ENCODE results near the gene OTUB1. TPM values are rescaled to one million over a fixed set of nuclear protein-coding genes. Genes with fewer than 3 reads are reported as not detected.

Gene OTUB1
- total and polyA plus RNA-seq, 9 of the 15 experiments (the other 6 are each of a cell fraction or from before 2014, with no cell fraction given): 29.5 to 134 (median 66.1) TPM

- TF ChIP-seq KDM2B (CRISPR knock-in tag; IDR thresholded peaks at IDR 0.05) (no peak), CSDE1 (IDR thresholded peaks at IDR 0.05) (no peak), TRIM28 (IDR thresholded peaks at IDR 0.05) (no peak)
- TF ChIP-seq, protein P1, sequence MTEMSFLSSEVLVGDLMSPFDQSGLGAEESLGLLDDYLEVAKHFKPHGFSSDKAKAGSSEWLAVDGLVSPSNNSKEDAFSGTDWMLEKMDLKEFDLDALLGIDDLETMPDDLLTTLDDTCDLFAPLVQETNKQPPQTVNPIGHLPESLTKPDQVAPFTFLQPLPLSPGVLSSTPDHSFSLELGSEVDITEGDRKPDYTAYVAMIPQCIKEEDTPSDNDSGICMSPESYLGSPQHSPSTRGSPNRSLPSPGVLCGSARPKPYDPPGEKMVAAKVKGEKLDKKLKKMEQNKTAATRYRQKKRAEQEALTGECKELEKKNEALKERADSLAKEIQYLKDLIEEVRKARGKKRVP (CRISPR knock-in tag; IDR thresholded peaks at IDR 0.05): no peak
Observed at GRCh38 chr11:64017945-64018224, 31.6 kb downstream of the OTUB1 start (continued).

DNA sequence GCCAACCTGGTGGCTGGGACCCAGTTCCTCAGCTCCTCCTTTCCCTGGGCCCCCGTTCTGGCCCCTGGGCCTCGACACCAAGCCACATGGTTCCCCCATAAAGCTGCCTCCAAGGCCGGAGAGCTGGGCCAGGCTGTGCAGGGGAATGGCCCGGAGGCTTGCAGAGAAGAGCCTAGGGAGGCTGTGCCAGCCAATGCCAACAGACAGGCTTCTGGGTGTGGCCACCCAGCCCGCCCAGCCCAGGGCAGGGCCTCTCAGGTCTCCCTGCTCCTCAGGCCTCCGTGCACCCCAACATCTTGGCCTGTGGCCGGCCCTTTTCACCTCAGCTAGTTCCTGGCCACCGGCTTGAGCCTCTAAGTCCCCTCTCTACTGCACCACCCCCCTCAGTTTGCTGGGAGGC lies 32.1 kb downstream of the OTUB1 start:
- intact Hi-C loops (cut with micrococcal nuclease): no loop called here
- CTCF ChIA-PET (ENCODE audit: low intra/inter-chr PET ratio): no interaction called here
- POLR2A ChIA-PET: interaction anchor here (0.6 to 1.0 kb wide), 2 partner anchors 37 to 1880 kb away, joined by 3 read pairs; no protein-coding TSS in a partner anchor
- TF ChIP-seq ZNF77 (CRISPR knock-in tag; IDR thresholded peaks at IDR 0.05) (no peak), ZBTB17 (CRISPR knock-in tag; IDR thresholded peaks at IDR 0.05) (no peak), ASH1L (IDR thresholded peaks at IDR 0.05; ENCODE audit: borderline replicate concordance, low read depth, partially characterized antibody) (no peak), POLR2AphosphoS2 (IDR thresholded peaks at IDR 0.05; ENCODE audit: low read length) (no peak), KDM5B (IDR thresholded peaks at IDR 0.05; ENCODE audit: insufficient replicate concordance, low read depth, low read length) (no peak), TEAD1 (CRISPR knock-in tag; IDR thresholded peaks at IDR 0.05) (no peak), MAX (CRISPR knock-in tag; IDR thresholded peaks at IDR 0.05) (no peak), CREBBP (IDR thresholded peaks at IDR 0.05; ENCODE audit: low read depth, low read length) (no peak), POLR2G (IDR thresholded peaks at IDR 0.05; ENCODE audit: low read depth, low read length) (no peak), ZNF175 (CRISPR knock-in tag; IDR thresholded peaks at IDR 0.05; ENCODE audit: low read depth) (no peak), ZNF354B (CRISPR knock-in tag; IDR thresholded peaks at IDR 0.05) (no peak)

More for the DNA sequence above, 32.1 kb downstream of the OTUB1 start:
- no peaks in the 10 kb centered on the region for H3K36me3 ChIP-seq (ENCODE audit: control insufficient read depth, insufficient read depth, low read length)
- H4K20me1 ChIP-seq (replicated peaks; ENCODE audit: control insufficient read depth, insufficient read depth, low read length): peaks cover 54% of the 10 kb centered on the region
- in situ Hi-C loops (cut with MboI): no loop called here
- H3K79me2 ChIP-seq (ENCODE audit: control insufficient read depth, insufficient read depth, low read length): no peaks in the 10 kb centered on the region
- no peak for FAIRE-seq
- no peak overlapping the region for H3K4me2 ChIP-seq (ENCODE audit: insufficient read depth, low read length)
- no peak for ATAC-seq
- no peak overlapping the region for H2AFZ ChIP-seq (ENCODE audit: low read depth, low read length)
- peaks cover 0 to 56% of the 10 kb centered on the region in 2 experiments; a peak in 2 of 5 replicates for H3K4me1 ChIP-seq (replicated peaks in 1 of 2; ENCODE audit: control insufficient read depth in 2 of 2, insufficient read depth in 2 of 2, low read length in 2 of 2)
- no peak overlapping the region; a peak in 1 of 4 replicates for H3K9ac ChIP-seq (ENCODE audit: insufficient read depth in 1 of 2, low read depth in 2 of 2, low read length in 2 of 2)
- H3K9me3 ChIP-seq (replicated peaks; ENCODE audit: control insufficient read depth, insufficient read depth, low read depth, low read length): no peaks in the 10 kb centered on the region
- no peak overlapping the region for H3K4me3 ChIP-seq
- H3K27me3 ChIP-seq (ENCODE audit: control insufficient read depth in 2 of 2, insufficient read depth in 2 of 2, low read length in 2 of 2): peaks cover 0 to 4% of the 10 kb centered on the region in 2 experiments; a peak in 1 of 5 replicates
- WGBS (ENCODE audit: insufficient coverage, low coverage, missing lambda C conversion rate): 30% methylated on average over 5 of the region's 8 CpGs
- no peaks in the 10 kb centered on the region for H3K9me1 ChIP-seq (ENCODE audit: control insufficient read depth, insufficient read depth, low read length)
- DNase-seq (ENCODE audit: extremely low read depth in 1 of 4, low spot score in 3 of 4): no peak
- no peak overlapping the region for H3K27ac ChIP-seq (ENCODE audit: extremely low read depth, low read depth, low read length)
- no TSS peak for BruUV-seq (replicated peaks)

Measured in K562 (cell line).